T-helper 17 cell (primary cell): ENCODE measurements around the gene BCL2. TPM values are rescaled to one million over a fixed set of nuclear protein-coding genes. Genes with fewer than 3 reads are reported as not detected.
A peak's percentile ranks its signal among the peaks of the same experiment; 100 is the strongest.

ENCODE experiments used
- ATAC-seq: fragments of 150-1000 bp; cut with Tn5 transposase; 2 replicates; pipeline ENCODE4 v1.10.0; 2021; ENCODE audit warnings: mild to moderate bottlenecking, moderate library complexity
- DNase-seq, 3 donors: peaks; one replicate each; pipeline versions ENCODE4 v3.0.0 to v3.0.0-alpha.2; 2020 to 2021
- H3K9me3 ChIP-seq: one replicate; pipeline ENCODE4 v1.7.0; 2013; ENCODE audit warnings: low read length, mild to moderate bottlenecking; ENCODE audit not compliant: control insufficient read depth, poor library complexity, severe bottlenecking
- H3K27ac Mint-ChIP-seq: one replicate; pipeline ENCODE4 v1.8.0; 2022; ENCODE audit warnings: mild to moderate bottlenecking, moderate library complexity, mixed read lengths
- H3K27me3 Mint-ChIP-seq: one replicate; pipeline ENCODE4 v1.8.0; 2022; ENCODE audit warnings: mixed read lengths
- H3K36me3 Mint-ChIP-seq: one replicate; pipeline ENCODE4 v1.8.0; 2022; ENCODE audit warnings: low read depth, mixed read lengths
- H3K4me1 Mint-ChIP-seq: one replicate; pipeline ENCODE4 v1.8.0; 2022; ENCODE audit warnings: mild to moderate bottlenecking, mixed read lengths
- H3K4me3 Mint-ChIP-seq: one replicate; pipeline ENCODE4 v1.8.0; 2022; ENCODE audit warnings: mild to moderate bottlenecking, moderate library complexity, mixed read lengths
- total RNA-seq, 4 donors: library from RNA in 2 of 4; stranded (reverse) in 2 of 4; gene quantifications; one replicate each; pipeline ENCODE4 v1.2.3 and lab custom pipeline; 2022 to 2026

The BCL2 gene
- total RNA-seq, 2 donors from 2014 or later = 134 to 136 TPM

DNA sequence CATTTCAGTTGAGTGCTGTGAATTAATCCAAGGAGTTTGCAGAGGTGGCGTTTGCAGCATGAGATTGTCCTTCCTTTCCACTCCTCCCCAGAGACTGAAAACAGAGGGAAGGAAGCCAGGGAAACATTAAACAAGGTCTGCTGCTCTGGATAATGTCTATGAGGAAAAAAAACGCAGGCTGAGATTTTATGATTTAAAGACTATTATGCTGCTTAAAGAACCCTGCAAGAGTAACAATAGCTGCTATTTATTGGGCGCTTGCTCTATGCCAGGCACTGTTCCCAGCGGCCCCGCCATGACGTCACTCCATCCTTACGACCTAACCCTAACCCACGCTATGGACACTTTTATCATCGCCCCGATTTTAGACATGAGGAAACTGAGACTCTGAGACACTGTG lies 222.4 kb downstream of the BCL2 start:
- Mint-ChIP-seq H3K4me3 (no peak overlapping the region), H3K4me1 (peaks cover 32% of the 10 kb centered on the region), H3K27ac (no peak overlapping the region), H3K27me3 (no peaks in the 10 kb centered on the region), H3K36me3 (no peaks in the 10 kb centered on the region)
- ATAC-seq (no peak), DNase-seq (no peak)
- H3K9me3 ChIP-seq = no peaks in the 10 kb centered on the region

GRCh38 chr18:63096327-63096874 lies 223.2 kb downstream of the BCL2 start:
- Mint-ChIP-seq H3K27me3 (no peaks in the 10 kb centered on the region), H3K27ac (no peak overlapping the region), H3K4me1 (peaks cover 29% of the 10 kb centered on the region), H3K4me3 (no peak overlapping the region), H3K36me3 (no peaks in the 10 kb centered on the region)
- DNase-seq (no peak), ATAC-seq (no peak)
- H3K9me3 ChIP-seq = no peaks in the 10 kb centered on the region

- no peak overlapping the region for H3K4me3 Mint-ChIP-seq
- no peaks in the 10 kb centered on the region for H3K9me3 ChIP-seq
- peaks cover 27% of the 10 kb centered on the region for H3K4me1 Mint-ChIP-seq
- ATAC-seq = no peak
- no peaks in the 10 kb centered on the region for H3K27me3 Mint-ChIP-seq
- no peak for DNase-seq
- H3K36me3 Mint-ChIP-seq = no peaks in the 10 kb centered on the region
- no peak overlapping the region for H3K27ac Mint-ChIP-seq
Observed at GRCh38 chr18:63095768-63096167, 223.8 kb downstream of the BCL2 start.

DNA sequence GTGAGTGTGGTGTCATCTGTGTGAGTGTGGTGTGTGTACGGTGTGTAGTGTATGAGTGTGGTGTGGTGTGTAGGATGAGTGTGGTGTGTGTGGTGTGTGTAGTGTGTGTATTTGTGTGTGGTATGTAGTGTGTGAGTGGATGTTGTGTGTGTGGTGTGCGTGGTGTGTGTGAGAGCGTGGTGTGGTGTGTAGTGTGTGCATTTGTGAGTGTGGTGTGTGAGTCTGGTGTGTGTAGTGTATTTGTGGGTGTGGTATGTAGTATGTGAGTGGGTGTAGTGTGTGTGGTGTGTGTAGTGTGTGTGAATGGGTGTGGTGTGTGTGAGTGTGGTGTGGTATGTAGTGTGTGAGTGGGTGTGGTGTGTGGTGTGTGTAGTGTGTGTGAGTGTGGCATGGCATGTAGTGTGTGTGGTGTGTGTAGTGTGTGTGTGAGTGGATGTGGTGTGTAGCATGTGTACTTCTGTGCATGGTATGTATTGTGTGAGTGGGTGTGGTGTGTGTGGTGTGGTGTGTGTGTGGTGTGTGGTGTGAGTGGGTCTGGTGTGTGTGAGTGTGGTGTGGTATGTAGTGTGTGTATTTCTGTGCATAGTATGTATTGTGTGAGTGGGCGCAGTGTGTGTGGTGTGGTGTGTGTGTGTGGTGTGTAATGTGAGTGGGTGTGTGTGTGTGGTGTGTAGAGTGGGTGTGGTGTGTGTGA lies 227.8 kb downstream of the BCL2 start:
- no peak overlapping the region for H3K27ac Mint-ChIP-seq
- H3K4me1 Mint-ChIP-seq = peaks cover 5% of the 10 kb centered on the region
- no peaks in the 10 kb centered on the region for H3K9me3 ChIP-seq
- H3K36me3 Mint-ChIP-seq = peaks cover 2% of the 10 kb centered on the region
- peaks cover 18% of the 10 kb centered on the region for H3K27me3 Mint-ChIP-seq
- DNase-seq (no peak), ATAC-seq (no peak)
- no peak overlapping the region for H3K4me3 Mint-ChIP-seq

DNA sequence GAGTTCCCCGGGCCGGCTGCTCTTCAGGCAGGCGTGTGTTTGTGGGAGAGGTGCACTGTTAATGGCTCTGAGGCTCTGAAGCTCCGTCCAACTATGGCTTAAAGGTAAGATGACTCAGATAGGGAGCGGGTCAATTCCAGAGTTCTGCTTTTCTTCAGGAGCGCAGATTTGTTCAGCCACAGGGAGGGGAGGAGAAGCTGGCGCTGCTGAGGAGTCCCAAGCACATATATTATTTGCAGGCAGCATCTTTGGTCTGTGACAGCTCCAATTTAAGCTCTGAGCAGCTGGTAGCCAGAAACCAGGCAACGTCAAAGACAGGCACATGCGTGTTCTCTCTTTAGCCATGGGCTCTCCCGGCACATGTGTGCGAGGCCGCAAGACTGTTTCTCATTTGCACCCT lies 229.2 kb downstream of the BCL2 start:
- DNase-seq (no peak), ATAC-seq (no peak)
- peaks cover 2% of the 10 kb centered on the region for H3K36me3 Mint-ChIP-seq
- H3K4me3 Mint-ChIP-seq = no peak overlapping the region
- H3K9me3 ChIP-seq = no peaks in the 10 kb centered on the region
- H3K4me1 Mint-ChIP-seq = peaks cover 7% of the 10 kb centered on the region
- peaks cover 20% of the 10 kb centered on the region for H3K27me3 Mint-ChIP-seq
- no peak overlapping the region for H3K27ac Mint-ChIP-seq

GRCh38 chr18:63089041-63089440 lies 230.5 kb downstream of the BCL2 start:
- no peak for ATAC-seq
- H3K4me3 Mint-ChIP-seq = no peak overlapping the region
- peaks cover 20% of the 10 kb centered on the region for H3K27me3 Mint-ChIP-seq
- peaks cover 2% of the 10 kb centered on the region for H3K36me3 Mint-ChIP-seq
- H3K9me3 ChIP-seq = no peaks in the 10 kb centered on the region
- no peak for DNase-seq
- peak overlapping the region; percentile 37 for H3K27ac Mint-ChIP-seq
- H3K4me1 Mint-ChIP-seq = peaks cover 7% of the 10 kb centered on the region

- H3K4me3 Mint-ChIP-seq = no peak overlapping the region
- no peak for ATAC-seq
- H3K36me3 Mint-ChIP-seq = peaks cover 2% of the 10 kb centered on the region
- no peak for DNase-seq
- H3K27me3 Mint-ChIP-seq = peaks cover 20% of the 10 kb centered on the region
- H3K9me3 ChIP-seq = no peaks in the 10 kb centered on the region
- H3K4me1 Mint-ChIP-seq = peaks cover 7% of the 10 kb centered on the region
- no peak overlapping the region for H3K27ac Mint-ChIP-seq
Observed at GRCh38 chr18:63088262-63088661, 231.3 kb downstream of the BCL2 start.

DNA sequence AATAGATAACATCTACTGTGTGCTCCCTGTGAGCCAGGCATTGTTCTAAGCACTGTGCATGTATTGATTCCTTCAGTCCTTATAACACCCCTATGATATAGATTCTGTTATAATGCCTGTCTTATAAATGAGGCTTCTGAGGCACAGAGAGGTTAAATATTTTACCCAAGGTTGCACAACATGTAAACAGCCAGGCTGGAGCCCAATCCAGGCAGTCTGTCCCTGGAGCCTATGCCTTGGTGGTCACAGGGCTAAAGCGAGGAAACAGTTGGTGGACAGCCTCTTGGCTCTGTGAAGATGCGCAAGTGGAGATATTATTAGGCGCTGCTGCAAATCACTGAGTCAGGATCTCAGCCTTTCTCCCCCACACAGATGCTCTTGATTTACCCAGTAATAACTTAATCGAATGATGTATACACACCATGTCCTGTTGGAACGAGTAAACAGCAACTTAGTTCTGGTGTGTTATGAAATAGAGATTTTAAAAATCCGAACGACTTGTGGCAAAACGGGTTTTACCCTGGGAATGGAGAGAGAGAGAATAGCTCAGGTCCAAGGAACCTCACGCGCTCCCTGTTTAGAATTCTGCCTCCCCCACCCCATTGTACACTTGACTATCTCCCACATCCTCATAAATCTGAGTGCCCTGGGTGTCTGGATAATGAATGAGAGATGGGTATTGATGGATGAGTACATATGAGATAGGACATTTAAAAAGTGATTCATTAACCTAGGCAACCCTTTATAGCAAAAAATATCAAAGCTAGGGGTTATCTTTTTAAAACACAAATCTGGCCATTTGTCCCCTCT lies 231.9 kb downstream of the BCL2 start:
- ATAC-seq (no peak), DNase-seq (no peak)
- Mint-ChIP-seq H3K4me1 (peaks cover 6% of the 10 kb centered on the region), H3K27me3 (peaks cover 20% of the 10 kb centered on the region), H3K27ac (no peak overlapping the region), H3K36me3 (peaks cover 2% of the 10 kb centered on the region), H3K4me3 (no peak overlapping the region)
- H3K9me3 ChIP-seq = no peaks in the 10 kb centered on the region

DNA sequence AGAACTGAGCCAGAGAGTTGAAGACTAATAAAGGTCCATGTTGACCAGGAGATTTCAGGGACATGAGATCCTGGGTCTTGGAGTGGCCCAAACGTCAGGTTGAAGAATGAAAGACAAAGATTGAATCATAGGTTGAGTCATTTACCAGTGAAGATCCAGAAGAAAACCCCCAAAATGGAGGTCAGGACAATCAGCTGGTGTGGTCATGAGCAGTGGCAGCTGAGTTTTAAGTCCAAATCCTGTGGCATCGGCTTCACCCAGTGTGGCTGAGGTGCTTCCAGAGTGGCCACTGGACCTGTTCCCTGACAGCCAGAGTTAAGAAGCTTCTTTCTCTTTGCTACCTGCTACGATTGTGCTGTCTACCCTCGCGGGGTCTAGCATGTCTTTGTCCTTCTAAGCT lies 234.0 kb downstream of the BCL2 start:
- H3K4me3 Mint-ChIP-seq = no peak overlapping the region
- H3K4me1 Mint-ChIP-seq = peaks cover 5% of the 10 kb centered on the region
- DNase-seq = no peak
- H3K36me3 Mint-ChIP-seq = peaks cover 2% of the 10 kb centered on the region
- ATAC-seq = no peak
- H3K27ac Mint-ChIP-seq = no peak overlapping the region
- H3K27me3 Mint-ChIP-seq = peaks cover 20% of the 10 kb centered on the region
- no peaks in the 10 kb centered on the region for H3K9me3 ChIP-seq

DNA sequence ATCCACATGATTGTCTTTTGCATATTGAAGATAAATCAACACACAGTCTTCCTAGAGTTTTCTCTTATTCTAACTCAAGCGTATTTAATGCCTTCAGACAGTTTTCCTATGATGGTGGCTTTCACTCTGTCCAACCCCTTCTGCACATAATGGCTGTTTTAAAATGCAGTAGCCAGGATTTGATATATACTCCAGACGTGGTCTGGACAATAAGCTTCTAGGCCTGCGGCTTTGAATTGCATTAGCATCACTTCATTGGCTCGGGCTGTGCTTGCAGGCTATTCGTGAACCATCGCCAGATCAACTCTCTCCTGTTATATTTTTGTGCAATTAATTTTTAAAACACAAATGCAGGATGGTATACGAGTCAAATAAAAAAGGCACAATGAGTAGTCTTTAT lies 235.3 kb downstream of the BCL2 start:
- DNase-seq (no peak), ATAC-seq (no peak)
- no peak overlapping the region for H3K27ac Mint-ChIP-seq
- H3K4me3 Mint-ChIP-seq = no peak overlapping the region
- H3K4me1 Mint-ChIP-seq = peaks cover 5% of the 10 kb centered on the region
- peaks cover 3% of the 10 kb centered on the region for H3K36me3 Mint-ChIP-seq
- no peaks in the 10 kb centered on the region for H3K9me3 ChIP-seq
- H3K27me3 Mint-ChIP-seq = peaks cover 15% of the 10 kb centered on the region

GRCh38 chr18:63083555-63083954 lies 236.0 kb downstream of the BCL2 start:
- DNase-seq (no peak), ATAC-seq (no peak)
- peaks cover 5% of the 10 kb centered on the region for H3K4me1 Mint-ChIP-seq
- H3K9me3 ChIP-seq = no peaks in the 10 kb centered on the region
- peaks cover 3% of the 10 kb centered on the region for H3K36me3 Mint-ChIP-seq
- H3K27me3 Mint-ChIP-seq = peaks cover 12% of the 10 kb centered on the region
- H3K4me3 Mint-ChIP-seq = no peak overlapping the region
- no peak overlapping the region for H3K27ac Mint-ChIP-seq

- Mint-ChIP-seq H3K27me3 (peaks cover 10% of the 10 kb centered on the region), H3K4me3 (no peak overlapping the region), H3K36me3 (peaks cover 3% of the 10 kb centered on the region), H3K27ac (no peak overlapping the region), H3K4me1 (peaks cover 2% of the 10 kb centered on the region)
- DNase-seq (no peak), ATAC-seq (no peak)
- no peaks in the 10 kb centered on the region for H3K9me3 ChIP-seq
Observed at GRCh38 chr18:63083020-63083531, 236.5 kb downstream of the BCL2 start.

DNA sequence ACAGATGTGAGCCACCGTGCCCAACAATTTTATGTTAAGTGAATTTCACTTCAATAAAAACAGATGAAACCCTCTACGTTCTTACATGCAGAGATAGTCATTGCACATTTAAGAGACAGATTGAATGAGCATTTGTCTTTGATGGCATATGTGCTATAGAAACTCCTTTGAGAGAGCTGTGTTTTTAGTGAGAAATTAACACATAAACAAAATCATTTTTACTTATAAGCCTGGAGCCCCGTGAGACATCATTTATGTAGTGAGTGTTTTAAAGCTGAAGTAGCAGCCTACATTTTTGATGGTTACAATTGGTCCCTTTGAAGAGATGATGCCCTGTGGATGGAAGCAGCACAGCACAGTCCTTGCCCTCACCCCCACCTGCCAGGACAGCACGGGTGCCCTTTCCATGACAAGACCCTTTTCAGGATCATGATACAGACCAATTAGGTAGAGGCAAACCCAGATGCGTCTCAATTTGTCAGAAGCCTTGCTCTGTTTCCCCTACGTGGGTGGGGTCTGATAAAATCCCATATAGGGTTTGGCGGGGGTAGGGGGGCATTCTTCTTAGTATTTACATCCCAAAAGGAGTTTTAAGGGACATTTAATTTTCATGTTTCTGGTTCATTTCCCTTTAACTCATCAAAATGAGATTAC lies 237.1 kb downstream of the BCL2 start:
- no peaks in the 10 kb centered on the region for H3K9me3 ChIP-seq
- peaks cover 3% of the 10 kb centered on the region for H3K36me3 Mint-ChIP-seq
- DNase-seq = no peak
- H3K4me3 Mint-ChIP-seq = no peak overlapping the region
- ATAC-seq = no peak
- H3K27me3 Mint-ChIP-seq = peaks cover 10% of the 10 kb centered on the region
- H3K27ac Mint-ChIP-seq = no peak overlapping the region
- peaks cover 2% of the 10 kb centered on the region for H3K4me1 Mint-ChIP-seq
